Breast epithelium (tissue), 3 donors: ENCODE measurements around the gene TNS1.

Experiments used
- CTCF ChIP-seq, 3 donors: fragments of 450-650 bp; IDR thresholded peaks; one replicate each; pipeline ENCODE4 v1.5.1; 2016 to 2017; ENCODE audit warnings: antibody characterized with exemption in 3 of 3, mild to moderate bottlenecking in 3 of 3, moderate library complexity in 3 of 3
- POLR2A ChIP-seq: fragments of 450-650 bp; IDR thresholded peaks from one replicate; pipeline ENCODE4 v1.6.1; 2016; ENCODE audit warnings: antibody characterized with exemption, mild to moderate bottlenecking, moderate library complexity

- no peak for TF ChIP-seq POLR2A
- TF ChIP-seq CTCF (IDR thresholded peaks at IDR 0.05) = no peak
Observed at GRCh38 chr2:218027426-218028188, 24.8 kb upstream of the TNS1 start.
